Inflammatory macrophage treated with lipopolysaccharide for 4 hours (primary cell): ENCODE data around the gene FCER2.

Source experiments
- DNase-seq: peaks from one replicate; pipeline ENCODE4 v3.0.0-alpha.2; 2020

The FCER2 gene

DNA sequence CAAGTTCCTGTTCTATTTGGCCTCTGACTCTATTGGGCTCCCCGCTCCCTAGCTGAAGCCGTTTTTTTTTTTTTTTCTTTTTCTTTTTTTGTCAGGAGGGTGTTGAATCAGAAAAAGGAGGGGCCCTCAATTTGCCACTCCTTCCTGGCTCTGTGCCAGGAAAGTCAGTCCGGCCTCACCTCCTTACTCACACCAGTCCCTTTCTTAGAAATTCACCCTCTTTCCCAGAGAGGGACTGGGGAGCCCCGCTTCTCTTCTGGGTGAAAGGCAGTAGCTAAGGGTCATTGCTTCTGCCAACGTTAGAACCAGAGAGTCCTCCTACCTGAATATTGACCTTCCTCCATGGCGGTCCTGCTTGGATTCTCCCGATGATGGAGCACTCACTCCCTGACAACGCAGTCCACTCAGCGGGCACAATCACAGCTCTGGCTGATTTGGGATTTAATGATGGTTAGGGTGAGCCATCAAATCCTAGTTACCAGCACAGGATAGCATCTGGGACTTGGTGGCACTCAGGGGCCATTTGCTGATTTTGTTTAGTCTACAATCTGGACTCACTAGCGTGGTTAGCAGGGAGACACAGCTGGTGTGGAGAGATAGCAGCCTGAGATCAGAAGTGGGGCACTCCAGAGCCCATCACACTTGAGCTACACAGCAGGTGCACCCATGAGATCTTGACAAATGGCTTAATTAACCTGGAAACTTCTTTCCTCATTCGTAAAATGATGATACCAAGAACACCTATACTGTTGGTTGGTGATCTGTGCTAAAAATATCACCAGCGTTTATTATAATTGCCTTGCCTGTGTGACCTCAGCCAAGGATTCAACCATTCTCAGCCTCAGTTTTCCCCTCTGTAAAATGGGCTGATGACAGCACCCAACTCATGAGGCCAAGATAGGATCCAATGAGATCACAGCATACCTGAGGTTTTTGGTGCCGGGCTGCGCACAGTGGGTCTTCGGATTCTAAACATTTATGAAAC, 2.2 kb downstream of the FCER2 start:
- DNase-seq = peak; percentile 59

DNA sequence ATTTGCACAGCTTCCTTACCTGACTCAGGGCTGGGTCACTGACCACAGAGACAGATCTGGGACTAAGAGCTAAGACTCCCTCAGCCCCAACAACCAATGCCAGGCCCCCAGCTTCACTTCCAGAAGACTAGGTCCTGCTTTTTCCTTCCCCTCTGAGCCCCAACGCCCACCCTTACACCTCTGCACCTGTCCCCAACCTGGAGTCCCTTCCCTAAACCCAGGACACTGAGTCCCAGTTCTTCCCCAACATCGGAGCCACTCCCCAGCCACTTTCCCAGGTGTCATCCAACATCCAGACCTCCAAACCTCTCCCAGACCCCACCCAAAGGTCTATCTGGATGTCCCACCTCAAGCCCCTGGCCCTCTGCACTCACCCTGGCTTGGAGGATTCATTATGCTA, 2.9 kb downstream of the FCER2 start:
- no peak for DNase-seq

DNA sequence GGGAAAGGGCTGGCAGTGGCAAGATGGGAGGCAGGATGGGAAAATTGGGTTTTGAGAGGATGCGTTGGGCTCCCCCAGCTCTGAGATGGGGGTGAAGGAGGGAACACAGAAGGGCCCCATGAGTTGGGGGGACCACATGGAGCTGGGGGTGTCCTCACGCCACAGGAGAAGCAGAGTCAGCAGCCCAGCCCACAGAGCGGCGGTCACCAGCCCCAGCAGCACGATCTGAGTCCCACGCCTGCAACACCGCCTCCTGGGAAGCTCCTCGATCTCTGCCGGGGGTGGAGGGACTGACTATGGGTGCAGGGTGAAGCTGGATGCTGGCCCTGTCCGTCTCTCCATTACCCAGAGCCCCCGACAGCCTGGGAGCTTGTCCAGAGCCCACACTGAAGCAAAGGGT, 3.3 kb downstream of the FCER2 start:
- DNase-seq = no peak

DNA sequence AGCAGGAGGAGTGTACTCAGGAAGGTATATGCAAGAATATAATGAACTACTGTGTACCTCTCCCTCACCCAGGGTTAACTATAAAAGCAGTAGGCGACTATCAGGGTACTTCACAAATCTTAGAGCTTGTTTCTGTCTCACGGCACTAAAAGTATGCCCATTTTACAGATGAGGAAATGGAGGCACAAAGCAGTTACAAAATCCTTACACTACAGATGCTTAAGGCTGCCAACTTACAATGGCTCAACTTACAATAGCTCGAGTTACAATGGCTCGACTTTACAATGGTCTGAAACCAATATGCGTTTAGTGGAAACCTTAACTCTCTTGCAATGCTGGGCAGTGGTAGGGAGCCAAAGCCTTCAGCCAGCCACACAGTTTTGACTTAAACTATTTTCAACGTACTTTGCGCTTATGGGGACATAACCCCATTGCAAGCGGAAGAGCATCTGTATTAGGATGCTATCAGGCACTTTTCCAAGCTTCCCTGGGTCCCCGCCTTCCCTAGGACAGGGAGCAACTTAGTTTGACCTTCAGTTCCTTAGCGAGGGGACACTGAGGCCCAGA, 4.1 kb downstream of the FCER2 start:
- no peak for DNase-seq

DNA sequence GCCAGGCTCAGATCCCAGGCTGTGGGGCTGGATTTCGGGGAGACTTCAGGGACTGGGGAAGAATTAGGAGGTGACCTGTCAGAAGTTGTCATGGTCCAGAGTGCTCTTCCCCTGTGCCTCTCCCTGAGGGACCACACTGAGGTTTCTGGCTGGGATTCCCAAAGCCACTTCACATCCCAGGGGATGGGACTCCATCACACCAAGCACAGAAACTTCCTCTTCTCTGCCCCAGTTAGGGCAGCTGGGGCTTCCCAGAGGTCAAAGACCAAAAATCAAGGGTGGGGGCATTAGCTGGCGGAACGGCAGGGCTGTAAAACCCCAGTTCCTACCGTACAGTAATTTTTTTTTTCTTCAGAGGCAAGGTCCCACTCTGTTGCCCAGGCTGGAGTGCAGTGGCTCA, 7.4 kb downstream of the FCER2 start:
- DNase-seq = no peak

DNA sequence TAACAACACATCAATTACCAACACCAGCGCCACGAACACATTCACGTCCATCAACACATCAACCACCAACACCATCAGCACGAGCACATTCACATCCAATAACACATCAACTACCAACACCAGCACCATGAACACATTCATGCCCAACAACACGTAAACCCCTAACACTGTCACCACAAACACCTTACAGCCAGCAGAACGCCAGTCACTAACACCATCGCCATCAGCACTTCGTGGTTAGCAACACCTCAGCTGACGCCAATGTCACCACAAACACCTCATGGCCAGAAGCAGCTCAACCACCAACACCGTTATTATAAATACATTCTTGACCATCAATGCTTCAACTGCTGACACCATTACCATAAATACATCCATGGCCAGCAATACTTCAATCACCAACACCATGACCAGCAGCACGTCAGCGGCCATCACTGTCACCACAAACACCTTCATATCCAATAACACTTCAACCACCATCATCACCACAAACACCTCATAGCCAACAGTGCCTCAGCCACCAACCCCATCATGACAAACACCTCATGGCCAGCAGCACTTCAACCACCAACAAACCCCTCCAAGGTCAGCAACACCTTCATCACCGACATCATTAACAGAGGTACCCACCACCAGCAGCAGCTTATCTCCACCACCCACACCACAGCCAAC, 9.4 kb downstream of the FCER2 start:
- no peak for DNase-seq

DNA sequence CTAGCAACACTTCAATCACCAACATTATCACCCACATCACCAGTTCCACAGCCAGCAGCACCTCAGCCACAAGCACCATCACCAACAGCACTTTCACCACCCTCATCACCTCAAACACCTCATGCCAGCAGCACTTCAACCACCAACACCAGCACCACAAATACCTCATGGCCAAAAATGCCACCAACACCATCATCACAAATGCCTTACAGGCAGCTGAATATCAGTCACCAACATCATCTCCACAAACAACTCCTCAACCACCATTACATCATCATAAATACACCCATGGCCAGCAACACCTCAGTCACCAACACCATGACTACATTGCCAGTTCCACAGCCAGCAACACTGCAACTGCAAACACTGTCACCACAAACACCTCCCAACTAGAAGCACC, 10.4 kb downstream of the FCER2 start:
- DNase-seq = no peak

DNA sequence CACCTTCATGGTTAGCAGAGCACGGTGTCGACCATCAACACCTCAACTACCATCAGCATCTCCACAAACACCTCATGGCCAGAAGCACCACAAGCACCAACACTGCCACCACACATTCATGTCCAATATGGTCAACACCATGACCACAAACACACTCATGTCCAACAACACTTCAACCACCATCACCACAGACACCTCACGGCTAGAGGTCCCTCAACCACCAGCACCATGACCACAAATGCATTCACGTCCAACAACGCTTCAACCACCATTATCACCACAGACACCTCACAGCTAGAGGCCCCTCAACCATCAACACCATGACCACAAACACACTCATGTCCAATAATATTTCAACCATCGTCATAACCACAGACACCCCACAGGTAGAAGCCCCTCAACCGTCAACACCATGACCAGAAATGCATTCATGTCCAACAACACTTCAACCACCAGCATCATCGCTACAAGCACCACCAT, 11.1 kb downstream of the FCER2 start:
- DNase-seq = no peak

DNA sequence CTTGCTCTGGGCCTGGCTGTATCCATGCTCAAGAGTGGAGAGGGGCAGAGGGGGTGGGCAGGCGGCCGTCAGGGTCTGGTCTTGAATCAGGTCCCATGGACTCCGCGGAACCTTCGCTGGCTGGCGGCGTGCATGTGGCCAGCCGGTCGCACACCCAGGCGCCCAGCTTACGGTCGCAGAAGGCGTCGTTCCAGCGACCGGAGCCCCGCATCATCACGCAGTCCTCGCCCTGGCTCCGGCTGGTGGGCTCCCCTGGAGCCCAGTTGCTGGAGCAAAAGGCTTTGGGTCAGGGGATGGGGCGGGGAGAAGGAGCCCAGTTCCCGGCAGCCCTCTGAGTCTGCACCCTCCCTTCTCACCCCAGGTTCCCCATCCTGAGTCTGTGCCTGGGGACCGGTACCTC, 12.8 kb downstream of the FCER2 start:
- no peak for DNase-seq

DNA sequence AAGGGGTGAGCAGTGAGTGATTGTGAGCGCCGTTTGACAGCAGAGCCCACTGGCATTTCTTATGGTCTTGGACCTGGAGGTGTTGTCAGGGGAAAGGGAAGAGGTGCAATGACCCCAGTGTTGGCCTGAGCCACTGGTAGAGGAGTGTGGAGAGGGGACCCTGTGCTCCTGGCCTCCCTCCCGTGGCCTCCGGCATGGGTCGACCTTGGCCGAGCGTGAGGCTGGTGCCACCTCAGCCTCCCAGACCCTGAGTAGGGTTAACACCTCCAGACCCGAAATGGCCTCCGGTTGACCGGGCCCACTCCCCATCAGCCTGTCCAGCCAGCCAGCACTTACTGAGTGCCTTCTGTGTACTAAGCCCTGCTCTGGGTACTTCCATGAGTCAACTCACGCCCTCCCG, 14.8 kb downstream of the FCER2 start:
- no peak for DNase-seq

DNA sequence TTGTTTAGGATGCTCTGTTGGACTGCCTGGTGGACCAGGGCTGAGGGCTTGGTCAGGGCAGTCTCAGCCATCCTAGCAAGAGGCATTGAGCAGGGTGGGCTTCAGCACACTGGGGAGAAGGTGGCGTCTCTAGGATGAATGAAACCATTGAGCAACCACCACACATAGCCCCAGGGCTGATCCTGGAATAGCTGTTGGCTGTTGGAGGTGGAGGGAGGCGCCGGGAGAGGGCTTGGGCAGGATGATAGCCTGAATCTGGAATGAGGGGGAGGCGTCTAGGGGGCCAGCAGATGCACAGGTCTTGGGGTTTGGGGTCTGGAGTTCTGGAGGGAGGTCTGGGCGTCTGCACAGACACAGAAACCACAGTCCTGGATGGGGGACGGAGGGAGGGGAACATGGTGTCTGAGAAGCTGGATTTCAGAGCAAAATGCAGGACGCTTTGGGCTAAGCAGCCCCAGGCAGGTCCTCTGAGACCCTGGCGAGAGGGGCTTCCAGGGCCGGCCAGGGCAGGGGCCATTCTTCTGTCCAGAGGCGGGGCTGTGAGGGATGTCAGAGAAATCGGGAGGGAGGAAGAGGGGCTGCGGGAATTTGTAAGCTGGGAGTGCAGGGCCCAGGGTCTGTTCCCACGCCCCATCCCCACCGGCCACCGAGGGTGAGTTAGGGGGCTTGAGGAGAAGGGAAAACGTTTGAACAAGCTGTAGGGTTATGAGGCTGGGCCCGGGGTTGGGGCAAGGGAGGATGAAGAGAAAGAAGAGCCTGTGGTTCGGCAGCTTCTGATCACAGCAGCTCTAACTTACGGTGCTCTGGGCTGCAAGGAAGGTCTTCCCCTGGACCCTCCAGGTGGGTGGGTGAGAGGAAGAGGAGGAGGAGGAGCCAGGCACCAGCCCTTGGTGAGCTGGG, 16.1 kb downstream of the FCER2 start:
- no peak for DNase-seq

DNA sequence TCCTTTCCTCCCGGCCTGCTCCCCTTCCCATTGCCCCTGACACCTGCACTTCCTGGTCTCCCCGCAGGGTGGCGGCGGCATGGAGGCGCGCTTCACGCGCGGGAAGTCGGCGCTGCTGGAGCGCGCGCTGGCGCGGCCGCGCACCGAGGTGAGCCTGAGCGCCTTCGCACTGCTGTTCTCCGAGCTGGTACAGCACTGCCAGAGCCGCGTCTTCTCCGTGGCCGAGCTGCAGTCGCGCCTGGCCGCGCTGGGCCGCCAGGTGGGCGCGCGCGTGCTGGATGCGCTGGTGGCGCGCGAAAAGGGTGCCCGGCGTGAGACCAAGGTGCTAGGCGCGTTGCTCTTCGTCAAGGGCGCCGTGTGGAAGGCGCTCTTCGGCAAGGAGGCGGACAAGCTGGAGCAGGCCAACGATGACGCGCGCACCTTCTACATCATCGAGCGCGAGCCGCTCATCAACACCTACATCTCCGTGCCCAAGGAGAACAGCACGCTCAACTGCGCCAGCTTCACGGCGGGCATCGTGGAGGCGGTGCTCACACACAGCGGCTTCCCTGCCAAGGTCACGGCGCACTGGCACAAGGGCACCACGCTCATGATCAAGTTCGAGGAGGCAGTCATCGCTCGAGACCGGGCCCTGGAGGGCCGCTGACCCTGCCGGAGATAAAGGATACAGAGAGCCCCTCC, 19.6 kb downstream of the FCER2 start:
- no peak for DNase-seq

DNA sequence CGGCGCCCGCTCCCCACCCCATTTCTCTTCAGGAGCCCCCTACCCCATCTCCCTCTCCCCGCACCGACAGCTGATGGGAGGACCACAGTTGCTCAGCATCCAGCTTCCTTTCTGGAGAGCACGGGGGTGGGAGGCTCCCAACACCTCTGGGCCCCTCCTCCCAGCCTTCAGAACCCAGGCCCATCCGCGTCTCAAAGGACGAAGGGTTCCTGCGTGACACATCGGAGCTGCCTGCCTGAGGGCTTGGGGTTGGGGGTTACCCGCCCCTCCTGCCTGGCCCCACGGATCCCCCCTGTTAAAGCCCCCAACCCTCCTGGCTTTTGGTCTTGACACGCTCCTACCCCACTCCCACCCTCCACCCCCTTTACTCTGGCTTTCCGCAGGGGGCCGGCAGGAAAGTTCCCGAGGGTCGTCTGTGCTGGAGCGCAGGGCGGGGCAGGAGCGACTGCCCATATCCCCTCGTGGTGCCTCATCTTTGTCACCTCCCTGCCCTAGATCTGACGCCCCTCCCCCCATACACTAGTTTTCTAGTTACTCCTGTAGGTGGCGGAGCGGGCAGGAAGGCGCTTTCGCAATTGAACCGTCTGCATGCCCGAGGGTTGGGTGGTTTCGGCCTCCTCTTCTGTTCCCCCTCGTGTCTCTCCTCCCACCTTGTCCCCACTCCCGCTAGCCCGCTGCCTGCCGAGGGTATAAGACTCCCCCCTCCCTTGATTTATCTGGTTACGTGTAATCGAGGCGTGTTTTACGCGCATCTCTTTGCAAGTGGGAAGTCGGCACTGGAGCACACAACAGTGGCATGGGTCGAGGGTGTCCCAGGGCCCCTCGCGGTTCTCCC, 20.4 kb downstream of the FCER2 start:
- peak; percentile 90 for DNase-seq

DNA sequence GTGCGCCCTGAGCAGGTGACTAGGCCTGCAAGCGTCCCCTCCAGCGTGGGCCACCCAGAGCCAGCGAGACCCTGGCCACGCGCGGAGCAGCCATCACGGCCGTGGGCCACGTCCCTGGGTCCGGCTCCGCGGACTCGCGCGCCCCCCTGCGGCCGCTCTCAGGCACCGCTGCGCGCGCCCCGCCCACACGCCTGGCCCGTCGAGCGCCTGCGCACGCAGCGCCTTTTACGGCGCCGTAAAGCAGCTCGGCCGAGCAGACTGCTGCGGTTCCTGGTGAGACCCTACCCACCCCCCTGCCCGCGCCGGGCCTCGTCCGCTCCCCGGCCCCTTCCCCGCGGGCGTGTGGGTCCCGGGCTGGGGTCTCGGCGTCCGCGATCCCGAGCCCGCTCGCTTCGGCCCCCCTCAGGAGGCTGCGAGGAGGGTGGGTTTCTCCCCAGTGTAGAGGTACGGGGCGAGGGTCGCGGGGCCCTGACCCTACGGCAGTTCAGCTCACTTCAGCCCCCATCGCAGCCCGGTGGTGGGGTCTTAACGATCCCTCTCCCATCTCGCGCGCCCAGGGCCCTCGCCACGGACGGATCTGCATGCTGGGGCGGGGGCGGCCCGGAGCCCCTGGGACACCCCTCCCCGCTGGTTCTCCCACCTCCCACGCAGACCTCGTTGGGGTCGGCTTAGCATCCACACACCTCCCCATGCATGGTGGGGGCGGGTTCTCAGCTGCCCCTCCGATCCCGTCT, 21.2 kb downstream of the FCER2 start, which contains the start of gene TRAPPC5:
TRAPPC5 (plus strand) TSS at position 228 of the 734 bp plus-strand sequence. CDS start 1,421 bp downstream, outside the sequence.
- peak; percentile 87 for DNase-seq

DNA sequence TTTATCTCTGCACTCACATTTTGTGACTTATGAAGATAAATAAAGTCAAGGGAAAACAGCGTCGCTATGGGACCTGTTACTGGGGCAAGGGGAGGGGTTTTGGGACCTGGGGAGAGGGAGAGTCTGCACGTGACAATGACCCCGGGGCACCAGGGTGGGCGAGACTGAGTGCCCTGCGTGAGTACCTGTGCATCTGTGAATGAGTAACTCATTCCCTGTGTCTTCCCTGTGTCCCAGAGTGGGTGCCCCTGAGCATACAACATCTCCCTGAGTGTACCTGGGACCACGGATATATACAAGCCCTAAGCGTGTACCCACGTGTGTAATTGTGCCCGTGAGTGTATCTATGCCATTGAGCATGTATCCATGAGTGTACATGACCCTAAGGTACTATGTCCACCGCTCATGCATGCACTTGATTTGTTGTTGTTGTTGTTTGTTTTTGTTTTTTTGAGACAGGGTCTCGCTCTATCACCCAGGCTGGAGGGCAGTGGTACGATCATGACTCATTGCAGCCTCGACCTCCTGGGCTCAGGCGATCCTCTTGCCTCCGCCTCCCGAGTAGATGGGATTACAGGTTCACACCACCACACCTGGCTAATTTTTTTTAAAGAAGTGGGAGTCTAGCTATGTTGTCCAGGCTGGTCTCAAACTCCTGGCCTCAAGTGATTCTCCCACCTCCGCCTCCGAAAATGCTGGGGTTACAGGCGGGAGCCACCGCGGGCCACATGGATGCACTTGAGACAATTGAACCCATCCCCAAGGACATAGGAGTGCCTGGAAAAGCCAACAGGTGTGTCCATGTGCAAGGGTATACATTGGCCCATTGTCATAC, 21.9 kb downstream of the FCER2 start:
- DNase-seq = no peak

DNA sequence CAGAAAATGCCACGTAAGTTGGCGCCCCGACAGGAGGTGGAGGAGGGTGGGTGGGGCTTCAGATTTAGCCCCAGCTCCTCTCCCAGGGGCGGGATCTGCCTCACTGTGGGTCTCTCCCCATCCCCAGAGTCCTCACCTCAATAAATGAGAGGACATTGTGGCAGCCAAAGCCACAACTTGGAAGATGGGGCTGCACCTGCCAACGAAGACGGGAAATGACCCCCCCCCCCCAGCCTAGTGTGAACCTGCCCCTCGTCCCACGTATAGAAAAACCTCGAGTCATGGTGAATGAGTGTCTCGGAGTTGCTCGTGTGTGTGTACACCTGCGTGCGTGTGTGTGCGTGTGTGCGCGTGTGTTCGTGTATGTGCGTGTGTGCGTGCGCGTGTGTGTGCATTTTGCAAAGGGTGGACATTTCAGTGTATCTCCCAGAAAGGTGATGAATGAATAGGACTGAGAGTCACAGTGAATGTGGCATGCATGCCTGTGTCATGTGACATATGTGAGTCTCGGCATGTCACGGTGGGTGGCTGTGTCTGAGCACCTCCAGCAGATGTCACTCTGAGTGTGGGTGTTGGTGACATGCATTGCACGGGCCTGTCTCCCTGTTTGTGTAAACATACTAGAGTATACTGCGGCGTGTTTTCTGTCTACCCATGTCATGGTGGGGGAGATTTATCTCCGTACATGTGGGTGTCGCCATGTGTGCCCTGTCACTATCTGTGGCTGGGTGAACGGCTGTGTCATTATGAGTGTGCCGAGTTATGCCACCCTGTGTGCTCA, 22.8 kb downstream of the FCER2 start:
- DNase-seq = peak; percentile 56

DNA sequence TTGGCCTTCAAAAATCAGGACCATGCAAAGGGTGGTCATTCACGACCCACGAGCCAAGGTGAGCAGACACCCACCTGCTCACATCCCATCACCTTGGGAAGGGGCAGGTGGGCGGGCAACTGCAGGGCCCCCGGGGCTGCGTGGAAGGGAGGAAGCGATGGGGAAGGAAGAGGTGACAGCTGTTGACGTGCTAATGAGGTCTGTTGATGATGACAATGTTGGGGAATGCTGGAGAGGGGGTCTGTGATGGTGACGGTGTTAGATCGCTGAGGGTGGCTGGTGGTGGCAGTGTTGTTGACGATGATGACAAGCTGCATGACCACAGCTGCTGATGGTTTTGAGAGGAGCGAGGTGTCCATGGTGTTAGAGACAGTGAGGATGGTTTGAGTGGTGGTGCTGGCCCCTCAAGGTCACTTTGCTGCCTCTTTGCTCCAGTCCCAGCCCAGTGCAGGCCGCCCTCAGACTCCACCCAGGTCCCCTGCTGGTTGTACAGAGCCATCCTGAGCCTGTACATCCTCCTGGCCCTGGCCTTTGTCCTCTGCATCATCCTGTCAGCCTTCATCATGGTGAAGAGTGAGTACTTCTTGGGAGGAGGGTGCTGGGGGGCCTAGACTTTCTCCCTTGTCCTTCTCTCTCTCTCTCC, 24.1 kb downstream of the FCER2 start:
- DNase-seq = peak; percentile 44

DNA sequence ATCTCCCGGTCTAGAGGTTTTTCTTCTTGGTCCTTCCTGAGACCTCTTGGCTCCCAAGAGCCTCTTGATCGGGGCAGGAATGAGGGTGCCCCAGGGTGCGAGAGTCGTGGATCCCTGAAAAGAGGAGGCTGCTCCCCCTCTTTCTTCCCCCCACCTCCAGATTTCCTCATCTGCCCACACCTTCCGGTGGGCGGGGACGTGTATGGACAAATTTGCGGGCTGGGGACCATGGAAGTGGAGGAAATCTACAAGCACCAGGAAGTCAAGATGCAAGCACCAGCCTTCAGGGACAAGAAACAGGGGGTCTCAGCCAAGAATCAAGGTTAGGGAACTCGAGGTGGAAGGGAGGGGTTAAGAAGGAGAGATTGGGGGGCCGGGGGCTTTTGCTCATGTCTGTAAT, 25.1 kb downstream of the FCER2 start, which contains the start of gene MCEMP1:
MCEMP1 (plus strand) TSS at position 237 of the 400 bp plus-strand sequence; CDS start at position 268, 31 bp downstream.
- peak; percentile 62 for DNase-seq
